SK-N-SH (cell line): ENCODE results near the gene SPRN. TPM values are rescaled to one million over a fixed set of nuclear protein-coding genes. Genes with fewer than 3 reads are reported as not detected.

Source experiments
- CTCF ChIA-PET: fragments of 300-600, 350-600 bp; formaldehyde crosslinking; extraction: SDS; loops from one replicate; lab custom pipeline; 2021; lab: Yijun Ruan, JAX
- POLR2A ChIA-PET: fragments of 350-600 bp; sonication (Branson Sonifier 250); formaldehyde crosslinking; extraction: SDS; loops from one replicate; lab custom pipeline; 2020; ENCODE audit warnings: antibody characterized with exemption, inconsistent platforms; lab: Yijun Ruan, JAX
- DNase-seq: peaks from one replicate; pipeline ENCODE4 v3.0.0; 2012
- H2AFZ ChIP-seq: fragments of 200-600 bp; sonication (generic); 2 replicates; pipeline ENCODE4 v1.8.1; 2016; ENCODE audit warnings: antibody characterized with exemption, mild to moderate bottlenecking, low read depth
- H3F3A ChIP-seq: fragments of 200-600 bp; sonication (generic); replicated peaks from 2 replicates; pipeline ENCODE3; 2016; ENCODE audit warnings: antibody characterized with exemption, mild to moderate bottlenecking; ENCODE audit not compliant: insufficient read depth
- H3K27ac ChIP-seq, 2 experiments: fragments of 200-500 bp in 1 of 2; fragments of 200-600 bp in 1 of 2; sonication (Bioruptor generic) in 1 of 2; sonication (generic), shearing (Covaris generic) in 1 of 2; 2 replicates each; pipeline versions ENCODE4 v1.5.1 to v1.6.1; 2014 to 2016; ENCODE audit warnings: low read depth in 2 of 2, inconsistent platforms in 1 of 2, low read length in 1 of 2, mild to moderate bottlenecking in 1 of 2, mixed read lengths in 1 of 2
- H3K27me3 ChIP-seq: fragments of 200-600 bp; sonication (generic), shearing (Covaris generic); 2 replicates; pipeline ENCODE4 v1.6.1; 2016; ENCODE audit warnings: mixed run types; ENCODE audit not compliant: insufficient read depth
- H3K36me3 ChIP-seq, 2 experiments: fragments of 200-500 bp in 1 of 2; fragments of 200-600 bp in 1 of 2; sonication (Bioruptor generic) in 1 of 2; sonication (generic) in 1 of 2; replicated peaks in 1 of 2; 2 replicates each; pipeline versions ENCODE3 to v1.5.1; 2014 to 2016; ENCODE audit warnings: low read length in 1 of 2, mild to moderate bottlenecking in 1 of 2; ENCODE audit not compliant: insufficient read depth in 2 of 2, control insufficient read depth in 1 of 2
- H3K4me1 ChIP-seq, 2 experiments: fragments of 200-500 bp in 1 of 2; fragments of 200-600 bp in 1 of 2; sonication (Bioruptor generic) in 1 of 2; sonication (generic), shearing (Covaris generic) in 1 of 2; 2 replicates each; pipeline versions ENCODE4 v1.5.1 to v1.6.1; 2014 to 2016; ENCODE audit warnings: low read depth in 1 of 2, low read length in 1 of 2, mixed run types in 1 of 2; ENCODE audit not compliant: insufficient read depth in 2 of 2, control insufficient read depth in 1 of 2
- H3K4me2 ChIP-seq: fragments of 200-600 bp; sonication (generic), shearing (Covaris generic); 2 replicates; pipeline ENCODE4 v1.6.1; 2017; ENCODE audit warnings: mixed run types
- H3K4me3 ChIP-seq, 2 experiments: fragments of 200-500 bp in 1 of 2; fragments of 200-600 bp in 1 of 2; sonication (Bioruptor generic) in 1 of 2; sonication (generic), shearing (Covaris generic) in 1 of 2; 2 replicates each; pipeline versions ENCODE4 v1.5.1 to v1.8.1; 2014 to 2016; ENCODE audit warnings: low read depth in 2 of 2, inconsistent platforms in 1 of 2, low read length in 1 of 2, mild to moderate bottlenecking in 1 of 2, mixed read lengths in 1 of 2, moderate library complexity in 1 of 2
- H3K79me2 ChIP-seq: fragments of 200-600 bp; sonication (generic); 2 replicates; pipeline ENCODE4 v1.8.1; 2017; ENCODE audit warnings: mild to moderate bottlenecking; ENCODE audit not compliant: insufficient read depth
- H3K9ac ChIP-seq: fragments of 200-600 bp; sonication (generic); 2 replicates; pipeline ENCODE4 v1.6.1; 2017; ENCODE audit warnings: mixed run types
- H3K9me2 ChIP-seq: fragments of 200-600 bp; sonication (generic); 2 replicates; pipeline ENCODE4 v1.6.1; 2017; ENCODE audit warnings: mixed run types
- H3K9me3 ChIP-seq: fragments of 200-600 bp; sonication (generic); 2 replicates; pipeline ENCODE4 v1.6.1; 2017; ENCODE audit warnings: mixed run types, mild to moderate bottlenecking, moderate library complexity
- H4K20me1 ChIP-seq: fragments of 200-600 bp; sonication (generic); 2 replicates; pipeline ENCODE4 v1.6.1; 2017; ENCODE audit warnings: mild to moderate bottlenecking, mixed run types; ENCODE audit not compliant: insufficient read depth
- CHD2 ChIP-seq: fragments of 150-350 bp; IDR thresholded peaks from 2 replicates; pipeline ENCODE4 v1.6.1; 2018; ENCODE audit warnings: low read length; ENCODE audit not compliant: partially characterized antibody
- ELF1 ChIP-seq: IDR thresholded peaks from 2 replicates; pipeline ENCODE4 v1.4.0; 2012
- EP300 ChIP-seq, 2 experiments: IDR thresholded peaks; 2 replicates each; pipeline versions ENCODE4 v1.4.0 to v1.6.1; 2012; ENCODE audit warnings: borderline replicate concordance in 1 of 2, low read depth in 1 of 2, low read length in 1 of 2
- EZH2phosphoT487 ChIP-seq: fragments of 200-600 bp; sonication (generic); IDR thresholded peaks from 2 replicates; pipeline ENCODE4 v1.6.1; 2017; ENCODE audit warnings: low read depth, mixed run types, mild to moderate bottlenecking, antibody characterized with exemption, moderate library complexity, borderline replicate concordance
- FOXJ3 ChIP-seq: sonication (generic); formaldehyde crosslinking; IDR thresholded peaks from 2 replicates; pipeline ENCODE4 v1.5.1; 2020; ENCODE audit warnings: mild to moderate bottlenecking, missing genetic modification reagents
- FOXM1 ChIP-seq: IDR thresholded peaks from 2 replicates; pipeline ENCODE4 v1.4.0; 2012; ENCODE audit warnings: low read depth, mild to moderate bottlenecking
- GABPA ChIP-seq: IDR thresholded peaks from 2 replicates; pipeline ENCODE4 v1.4.0; 2012; ENCODE audit warnings: low read depth, mild to moderate bottlenecking
- GATA2 ChIP-seq: sonication (generic); formaldehyde crosslinking; IDR thresholded peaks from 2 replicates; pipeline ENCODE4 v1.5.0; 2020; ENCODE audit warnings: mild to moderate bottlenecking, missing genetic modification reagents
- IRF3 ChIP-seq: fragments of 150-350 bp; IDR thresholded peaks from 2 replicates; pipeline ENCODE4 v1.6.1; 2016; ENCODE audit warnings: mild to moderate bottlenecking, low read depth, low read length
- JUND ChIP-seq: IDR thresholded peaks from 2 replicates; pipeline ENCODE4 v1.4.0; 2012
- MEF2A ChIP-seq: IDR thresholded peaks from 2 replicates; pipeline ENCODE4 v1.4.0; 2012; ENCODE audit warnings: low read depth, borderline replicate concordance
- NRF1 ChIP-seq: IDR thresholded peaks from 2 replicates; pipeline ENCODE4 v1.6.1; 2012; ENCODE audit warnings: low read depth, mild to moderate bottlenecking, low read length
- PBX3 ChIP-seq: IDR thresholded peaks from 2 replicates; pipeline ENCODE4; 2012
- RAD21 ChIP-seq: IDR thresholded peaks from 2 replicates; pipeline ENCODE4 v1.6.1; 2012; ENCODE audit warnings: mild to moderate bottlenecking, low read length
- RXRA ChIP-seq: IDR thresholded peaks from 2 replicates; pipeline ENCODE4 v1.4.0; 2012; ENCODE audit warnings: low read depth, mild to moderate bottlenecking, borderline replicate concordance
- SMC3 ChIP-seq: IDR thresholded peaks from 2 replicates; pipeline ENCODE4 v1.6.1; 2012; ENCODE audit warnings: low read depth, low read length, improper control_type of control experiment
- TCF12 ChIP-seq: IDR thresholded peaks from 2 replicates; pipeline ENCODE4 v1.4.0; 2012
- USF1 ChIP-seq: IDR thresholded peaks from 2 replicates; pipeline ENCODE4 v1.4.0; 2012; ENCODE audit warnings: low read depth, borderline replicate concordance
- WGBS: methylation state at CpG from one replicate; pipeline ENCODE4 v1.1.6; 2017; ENCODE audit warnings: low lambda C conversion rate; 5-methylcytosine and 5-hydroxymethylcytosine counted together
- polyA plus RNA-seq, 3 experiments: library from polyadenylated mRNA; depleted of rRNA; stranded (reverse); fragments of >200 nt; gene quantifications; 2 replicates each; pipeline ENCODE4 v1.2.3, GENCODE V29; 2012

The SPRN gene
- polyA plus RNA-seq, 1 of the 3 experiments (the other 2 are of a cell fraction): 1.2 TPM

- H3K36me3 ChIP-seq: peaks cover 6 to 30% of the 10 kb centered on the region in 2 experiments
- peaks cover 20% of the 10 kb centered on the region; the same call in 1 of the 2 replicates for H4K20me1 ChIP-seq
- no peak overlapping the region for H3K27ac ChIP-seq
- no peak overlapping the region for H3K4me2 ChIP-seq
- no peaks in the 10 kb centered on the region for H3K9me2 ChIP-seq
- CTCF ChIA-PET: interaction anchor here (1.8 kb wide), 1 partner anchor 91 kb away, joined by 10 read pairs; no protein-coding TSS in a partner anchor
- no peaks in the 10 kb centered on the region for H3F3A ChIP-seq
- POLR2A ChIA-PET: no interaction called here
- H3K4me3 ChIP-seq: no peak overlapping the region
- no peaks in the 10 kb centered on the region; a peak in 1 of 4 replicates for H3K4me1 ChIP-seq
- DNase-seq: no peak
- 91% methylated on average over 4 of the region's 17 CpGs for WGBS
- no peak overlapping the region for H3K9ac ChIP-seq
- no peaks in the 10 kb centered on the region for H3K27me3 ChIP-seq
- TF ChIP-seq PBX3: no peak
- no peaks in the 10 kb centered on the region; the same call in 1 of the 2 replicates for H3K79me2 ChIP-seq
- no peaks in the 10 kb centered on the region for H3K9me3 ChIP-seq
- no peak overlapping the region for H2AFZ ChIP-seq
Observed at GRCh38 chr10:133420028-133420427, 4.4 kb downstream of the SPRN start.

GRCh38 chr10:133419211-133419950, 5.0 kb downstream of the SPRN start:
- Histone ChIP-seq H3F3A (no peaks in the 10 kb centered on the region), H3K4me2 (no peak overlapping the region), H3K9me3 (no peaks in the 10 kb centered on the region), H3K36me3 (peaks cover 6 to 30% of the 10 kb centered on the region in 2 experiments), H3K27ac (no peak overlapping the region), H3K9me2 (no peaks in the 10 kb centered on the region), H3K79me2 (no peaks in the 10 kb centered on the region; the same call in 1 of the 2 replicates), H3K9ac (no peak overlapping the region), H3K27me3 (no peaks in the 10 kb centered on the region), H3K4me1 (no peaks in the 10 kb centered on the region; a peak in 1 of 4 replicates), H3K4me3 (no peak overlapping the region), H2AFZ (no peak overlapping the region), H4K20me1 (peaks cover 20% of the 10 kb centered on the region; the same call in 1 of the 2 replicates)
- TF ChIP-seq JUND (no peak), RAD21 (no peak), FOXJ3 (no peak), FOXM1 (no peak)
- POLR2A ChIA-PET: no interaction called here
- 89% methylated on average over 21 of the region's 34 CpGs for WGBS
- CTCF ChIA-PET: interaction anchor here (1.8 kb wide), 1 partner anchor 90 kb away, joined by 10 read pairs; no protein-coding TSS in a partner anchor
- DNase-seq: no peak

GRCh38 chr10:133418289-133418993, 6.0 kb downstream of the SPRN start:
- H3K27me3 ChIP-seq: no peaks in the 10 kb centered on the region
- ChIA-PET CTCF (no interaction called here), POLR2A (no interaction called here)
- no peak overlapping the region for H3K4me3 ChIP-seq
- H3F3A ChIP-seq: no peaks in the 10 kb centered on the region
- no peaks in the 10 kb centered on the region; a peak in 1 of 4 replicates for H3K4me1 ChIP-seq
- no peak overlapping the region for H2AFZ ChIP-seq
- peaks cover 3% of the 10 kb centered on the region; the same call in 1 of the 2 replicates for H3K79me2 ChIP-seq
- no peak for DNase-seq
- H3K9ac ChIP-seq: no peak overlapping the region
- H3K4me2 ChIP-seq: no peak overlapping the region
- H4K20me1 ChIP-seq: peaks cover 20% of the 10 kb centered on the region; the same call in 1 of the 2 replicates
- H3K9me3 ChIP-seq: no peaks in the 10 kb centered on the region
- peaks cover 10 to 30% of the 10 kb centered on the region in 2 experiments for H3K36me3 ChIP-seq
- no peak overlapping the region for H3K27ac ChIP-seq
- no peaks in the 10 kb centered on the region for H3K9me2 ChIP-seq
- WGBS: 96% methylated on average over 10 of the region's 14 CpGs
- no peak for TF ChIP-seq GATA2 (CRISPR knock-in tag)
- no peak for TF ChIP-seq EZH2phosphoT487
- TF ChIP-seq TCF12: no peak
- TF ChIP-seq ELF1: no peak
- TF ChIP-seq GABPA: no peak
- no peak for TF ChIP-seq MEF2A
- TF ChIP-seq RXRA: no peak
- TF ChIP-seq NRF1: no peak
- no peak for TF ChIP-seq IRF3
- TF ChIP-seq EP300 (IDR thresholded peaks at IDR 0.05; ENCODE audit: borderline replicate concordance in 1 of 2, low read depth in 1 of 2, low read length in 1 of 2): no peak
- no peak for TF ChIP-seq SMC3
- TF ChIP-seq USF1: no peak
- no peak for TF ChIP-seq CHD2
